ENCODE measurements around the gene STRN4.

- no peak for TF ChIP-seq POLR2A (IDR thresholded peaks at IDR 0.05; ENCODE audit: low read depth, low read length)
- TF ChIP-seq TAF1 (IDR thresholded peaks at IDR 0.05; ENCODE audit: low read depth, low read length), result no peak
Observed at GRCh38 chr19:46745521-46746280, 549 bp downstream of the STRN4 start, which contains the start of gene FKRP.

Measured in GM12891 (cell line).